DND-41 (cell line): Measurements from ENCODE around the gene LAMB1.
A peak's percentile ranks its signal among the peaks of the same experiment; 100 is the strongest.
"Not testable (repeated sequence)": the region's sequence is repeated elsewhere in the genome, so short reads cannot be mapped to it uniquely, and the experiment has no call there.

Experiments
- ATAC-seq: fragments of 200-7000 bp; cut with Tn5 transposase; 3 replicates; pipeline ENCODE4 v1.9.1; 2021; ENCODE audit warnings: low read depth; ENCODE audit not compliant: insufficient read depth
- DNase-seq: peaks from one replicate; pipeline ENCODE4 v3.0.0-alpha.2; 2020
- H2AFZ ChIP-seq: 2 replicates; pipeline ENCODE4 v1.6.0; 2012; ENCODE audit warnings: low read depth, low read length
- H3K27ac ChIP-seq: 2 replicates; pipeline ENCODE4 v1.5.1; 2012; ENCODE audit warnings: low read length, inconsistent platforms
- H3K27me3 ChIP-seq: fragments of 200-600 bp; sonication (generic); 2 replicates; pipeline ENCODE4 v1.6.0; 2012; ENCODE audit warnings: low read length, mild to moderate bottlenecking, inconsistent platforms; ENCODE audit not compliant: insufficient read depth, poor library complexity
- H3K36me3 ChIP-seq: 2 replicates; pipeline ENCODE4 v1.5.1; 2012; ENCODE audit warnings: low read length, inconsistent platforms; ENCODE audit not compliant: insufficient read depth
- H3K4me1 ChIP-seq: 2 replicates; pipeline ENCODE4 v1.5.1; 2012; ENCODE audit warnings: mild to moderate bottlenecking, low read length; ENCODE audit not compliant: insufficient read depth
- H3K4me2 ChIP-seq: 2 replicates; pipeline ENCODE4 v1.6.0; 2012; ENCODE audit warnings: mild to moderate bottlenecking, moderate library complexity, low read length, inconsistent platforms; ENCODE audit not compliant: insufficient read depth
- H3K4me3 ChIP-seq, 2 experiments: fragments of 200-600 bp in 1 of 2; shearing (Covaris generic) in 1 of 2; 2 replicates each; pipeline ENCODE4 v1.5.1; 2012 to 2016; ENCODE audit warnings: inconsistent platforms in 2 of 2, low read length in 2 of 2, mild to moderate bottlenecking in 2 of 2, low read depth in 1 of 2, moderate library complexity in 1 of 2
- H3K79me2 ChIP-seq: 2 replicates; pipeline ENCODE4 v1.6.0; 2012; ENCODE audit warnings: low read length, inconsistent platforms; ENCODE audit not compliant: insufficient read depth
- H3K9ac ChIP-seq: 2 replicates; pipeline ENCODE4 v1.6.0; 2012; ENCODE audit warnings: low read depth, mild to moderate bottlenecking, inconsistent platforms, low read length, moderate library complexity
- H3K9me3 ChIP-seq: 2 replicates; pipeline ENCODE4 v1.5.1; 2012; ENCODE audit warnings: low read length, moderate library complexity, mild to moderate bottlenecking, inconsistent platforms; ENCODE audit not compliant: insufficient read depth, severe bottlenecking
- H4K20me1 ChIP-seq: 2 replicates; pipeline ENCODE4 v1.6.0; 2012; ENCODE audit warnings: low read length; ENCODE audit not compliant: insufficient read depth
- EZH2 ChIP-seq: IDR thresholded peaks from 3 replicates; pipeline ENCODE4 v1.6.1; 2012; ENCODE audit warnings: borderline replicate concordance, low read depth, mild to moderate bottlenecking, moderate library complexity, low read length, inconsistent platforms; ENCODE audit not compliant: severe bottlenecking
- TF ChIP-seq, protein P1 (sequence below): IDR thresholded peaks from 2 replicates; pipeline ENCODE4 v1.5.1; 2012; ENCODE audit warnings: borderline replicate concordance, low read length, moderate library complexity, mild to moderate bottlenecking; ENCODE audit not compliant: poor library complexity, severe bottlenecking; ENCODE audit errors: extremely low read depth

LAMB1 gene

DNA sequence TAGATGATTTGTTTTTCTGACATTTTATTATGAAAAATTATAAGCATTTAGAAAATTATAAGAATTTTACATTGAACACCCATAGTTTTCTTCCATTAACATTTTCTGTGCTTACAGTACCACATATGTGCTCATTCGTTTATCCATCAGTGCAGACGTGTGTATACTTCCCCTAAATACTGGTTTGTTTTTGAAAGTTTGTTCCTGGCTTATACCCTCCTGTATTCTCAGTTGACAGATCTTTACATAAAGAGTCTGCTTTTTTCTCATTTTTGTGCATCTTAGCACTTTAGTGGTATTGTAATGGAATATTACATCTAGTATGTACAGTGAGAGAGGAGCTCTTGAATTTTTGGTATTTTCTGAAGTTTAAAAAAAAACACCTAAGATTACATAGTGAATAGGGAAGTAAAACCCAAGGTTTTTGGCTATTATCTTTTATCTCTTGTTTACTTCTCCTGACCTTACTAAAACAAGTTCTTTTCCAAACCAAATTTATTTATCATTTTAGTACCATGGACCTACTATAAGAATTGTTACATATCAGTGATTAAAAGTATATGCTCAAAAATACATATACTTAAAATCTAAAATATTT lies 103.9 kb downstream of the LAMB1 start:
- TF ChIP-seq, protein P1, sequence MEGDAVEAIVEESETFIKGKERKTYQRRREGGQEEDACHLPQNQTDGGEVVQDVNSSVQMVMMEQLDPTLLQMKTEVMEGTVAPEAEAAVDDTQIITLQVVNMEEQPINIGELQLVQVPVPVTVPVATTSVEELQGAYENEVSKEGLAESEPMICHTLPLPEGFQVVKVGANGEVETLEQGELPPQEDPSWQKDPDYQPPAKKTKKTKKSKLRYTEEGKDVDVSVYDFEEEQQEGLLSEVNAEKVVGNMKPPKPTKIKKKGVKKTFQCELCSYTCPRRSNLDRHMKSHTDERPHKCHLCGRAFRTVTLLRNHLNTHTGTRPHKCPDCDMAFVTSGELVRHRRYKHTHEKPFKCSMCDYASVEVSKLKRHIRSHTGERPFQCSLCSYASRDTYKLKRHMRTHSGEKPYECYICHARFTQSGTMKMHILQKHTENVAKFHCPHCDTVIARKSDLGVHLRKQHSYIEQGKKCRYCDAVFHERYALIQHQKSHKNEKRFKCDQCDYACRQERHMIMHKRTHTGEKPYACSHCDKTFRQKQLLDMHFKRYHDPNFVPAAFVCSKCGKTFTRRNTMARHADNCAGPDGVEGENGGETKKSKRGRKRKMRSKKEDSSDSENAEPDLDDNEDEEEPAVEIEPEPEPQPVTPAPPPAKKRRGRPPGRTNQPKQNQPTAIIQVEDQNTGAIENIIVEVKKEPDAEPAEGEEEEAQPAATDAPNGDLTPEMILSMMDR, result no peak
- no peak for TF ChIP-seq EZH2
- Histone ChIP-seq H4K20me1 (peaks cover 32% of the 10 kb centered on the region), H3K79me2 (peaks cover 80% of the 10 kb centered on the region), H3K9me3 (no peaks in the 10 kb centered on the region), H3K27me3 (no peaks in the 10 kb centered on the region), H3K4me3 (no peak overlapping the region), H3K9ac (no peak overlapping the region), H3K4me1 (peaks cover 11% of the 10 kb centered on the region; the same call in 1 of the 2 replicates), H3K36me3 (peaks cover 73% of the 10 kb centered on the region), H3K4me2 (no peak overlapping the region), H2AFZ (no peak overlapping the region), H3K27ac (no peak overlapping the region)
- no peak for ATAC-seq
- DNase-seq, result no peak

DNA sequence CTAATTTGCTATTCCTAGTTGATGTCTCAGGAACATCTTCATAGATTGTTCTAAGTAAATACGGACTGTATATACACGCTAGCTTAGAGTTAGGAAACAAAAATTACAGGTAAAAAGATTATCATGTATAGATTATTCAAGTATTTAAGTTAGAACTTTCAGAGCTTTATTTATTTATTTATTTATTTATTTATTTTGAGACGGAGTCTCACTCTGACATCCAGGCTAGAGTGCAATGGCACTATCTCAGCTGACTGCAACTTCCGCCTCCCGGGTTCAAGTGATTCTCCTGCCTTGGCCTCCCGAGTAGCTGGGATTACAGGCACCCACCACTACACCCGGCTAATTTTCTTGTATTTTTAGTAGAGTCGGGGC lies 110.6 kb downstream of the LAMB1 start:
- H3K9me3 ChIP-seq, H3K27me3 ChIP-seq, H3K27ac ChIP-seq, H2AFZ ChIP-seq, ATAC-seq, DNase-seq: not testable (repeated sequence)
- H4K20me1 ChIP-seq, result peaks cover 34% of the 10 kb centered on the region
- peak overlapping the region; percentile 64 for H3K4me2 ChIP-seq
- peaks cover 40% of the 10 kb centered on the region for H3K36me3 ChIP-seq
- H3K4me3 ChIP-seq, result peak overlapping the region; percentile 90 to 94; a peak in 3 of 4 replicates
- H3K4me1 ChIP-seq, result peaks cover 46% of the 10 kb centered on the region
- H3K9ac ChIP-seq, result peak overlapping the region; percentile 86
- peaks cover 62% of the 10 kb centered on the region for H3K79me2 ChIP-seq

DNA sequence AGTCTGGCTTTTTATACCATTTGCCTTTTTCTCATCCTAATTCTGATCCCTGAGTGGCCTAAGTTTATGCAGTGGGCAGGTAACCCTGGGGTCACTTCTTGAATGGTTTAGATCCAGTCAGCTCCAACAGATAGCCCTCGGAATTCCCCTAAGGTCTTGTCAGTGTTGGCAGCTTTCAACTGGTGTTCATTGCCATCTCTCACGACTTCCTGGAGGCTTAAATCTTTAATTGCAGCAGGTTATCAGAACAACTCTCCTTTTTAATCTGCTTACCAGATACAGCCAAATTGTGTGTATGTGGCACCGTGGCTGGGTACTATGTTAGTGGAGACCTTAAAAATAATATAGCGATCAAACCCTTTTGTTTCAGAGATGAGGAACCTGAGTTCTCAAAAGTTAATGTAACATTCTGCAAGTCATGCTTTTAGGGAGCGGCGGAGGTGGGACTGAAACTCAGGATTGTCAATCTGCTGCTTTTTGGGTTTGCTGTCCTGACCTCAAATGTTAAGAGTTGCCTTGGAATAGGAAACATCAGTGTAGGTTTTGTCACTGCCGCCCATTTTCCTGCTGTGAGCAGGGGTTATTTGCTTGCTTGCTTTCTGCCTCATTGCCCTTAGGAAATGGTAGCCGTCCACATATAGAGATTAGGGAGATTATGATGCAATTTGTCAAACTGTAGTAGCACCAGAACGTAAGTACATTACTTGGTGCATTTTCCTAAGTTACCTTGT lies 111.2 kb downstream of the LAMB1 start:
- no peak for ATAC-seq
- Histone ChIP-seq H4K20me1 (peaks cover 29% of the 10 kb centered on the region), H3K4me3 (peak overlapping the region; percentile 90 to 94), H3K4me1 (peaks cover 46% of the 10 kb centered on the region), H3K9me3 (no peaks in the 10 kb centered on the region), H3K36me3 (peaks cover 36% of the 10 kb centered on the region), H3K27me3 (no peaks in the 10 kb centered on the region), H3K4me2 (peak overlapping the region; percentile 64), H3K27ac (peak overlapping the region; percentile 87), H3K79me2 (peaks cover 58% of the 10 kb centered on the region), H3K9ac (peak overlapping the region; percentile 86), H2AFZ (peak overlapping the region; percentile 81)
- DNase-seq, result no peak
- TF ChIP-seq, protein P1, result no peak
- no peak for TF ChIP-seq EZH2

DNA sequence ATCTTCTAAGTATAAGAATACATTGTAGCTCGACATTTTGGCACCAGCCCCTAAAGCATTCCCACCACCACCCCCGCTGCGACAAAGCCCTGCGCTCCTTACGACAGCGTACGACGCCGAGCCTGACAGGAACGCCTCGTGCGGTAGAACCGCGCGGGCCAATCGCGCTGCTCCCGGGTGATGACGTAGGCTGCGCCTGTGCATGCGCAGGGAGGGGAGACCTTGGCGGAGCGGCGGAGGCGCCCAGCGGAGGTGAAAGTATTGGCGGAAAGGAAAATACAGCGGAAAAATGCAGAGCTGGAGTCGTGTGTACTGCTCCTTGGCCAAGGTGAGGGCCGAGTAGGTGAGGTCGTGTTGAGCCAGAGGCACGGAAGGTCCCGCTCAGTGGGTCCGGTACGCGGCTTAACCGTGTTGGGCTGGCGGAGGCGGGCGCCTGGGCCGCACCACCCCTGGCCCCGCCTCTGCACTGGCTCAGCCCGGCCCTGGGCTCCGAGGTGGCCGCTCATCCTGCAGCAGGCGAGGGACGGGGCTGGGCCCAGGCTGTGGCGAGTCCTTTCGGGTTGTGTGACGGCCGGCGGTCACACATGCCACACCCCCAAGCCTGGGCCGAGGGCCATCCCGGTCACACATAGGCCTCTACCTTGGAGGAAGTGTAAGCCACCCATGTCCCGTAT lies 111.9 kb downstream of the LAMB1 start, which contains the start of gene DLD:
Gene DLD, plus strand, starts transcription at position 222 of the 674 bp plus-strand sequence. Its CDS starts 68 bp downstream, at position 290.
- Histone ChIP-seq H3K27ac (peak within 1 kb of the TSS; percentile 87), H3K79me2 (peaks cover 51% of the 10 kb centered on the region)
- TF ChIP-seq EZH2, result no peak
- TF ChIP-seq, protein P1, result no peak

More for the DNA sequence above, 111.9 kb downstream of the LAMB1 start, which contains the start of gene DLD:
- H3K9me3 ChIP-seq, result no peaks in the 10 kb centered on the region
- DNase-seq (peak; percentile 94), ATAC-seq (peak; percentile 99)
- peaks cover 31% of the 10 kb centered on the region for H3K36me3 ChIP-seq
- H3K4me3 ChIP-seq, result peak within 1 kb of the TSS; percentile 90 to 94
- H3K4me1 ChIP-seq, result peaks cover 45% of the 10 kb centered on the region
- peak within 1 kb of the TSS; percentile 64 for H3K4me2 ChIP-seq
- H3K27me3 ChIP-seq, result no peaks in the 10 kb centered on the region
- peak within 1 kb of the TSS; percentile 81 for H2AFZ ChIP-seq
- H4K20me1 ChIP-seq, result peaks cover 26% of the 10 kb centered on the region
- H3K9ac ChIP-seq, result peak within 1 kb of the TSS; percentile 86
